Smooth muscle cell (in vitro differentiated cells): ENCODE results near the gene MAP2K5. TPM values are rescaled to one million over a fixed set of nuclear protein-coding genes. Genes with fewer than 3 reads are reported as not detected.

Source experiments
- DNase-seq: peaks from one replicate; lab custom pipeline; 2025; ENCODE audit not compliant: unreplicated experiment; lab: John Stamatoyannopoulos, UW
- H2AFZ ChIP-seq: fragments of 200-600 bp; sonication (generic); 2 replicates; pipeline ENCODE4 v1.6.0; 2016; ENCODE audit warnings: antibody characterized with exemption, low read depth, mild to moderate bottlenecking
- H3F3A ChIP-seq: fragments of 200-600 bp; sonication (generic); 2 replicates; pipeline ENCODE4 v1.6.0; 2017; ENCODE audit warnings: antibody characterized with exemption, low read depth
- H3K27ac ChIP-seq: fragments of 200-600 bp; sonication (generic); 2 replicates; pipeline ENCODE4 v1.5.1; 2016; ENCODE audit warnings: low read depth, mild to moderate bottlenecking
- H3K27me3 ChIP-seq: fragments of 200-600 bp; sonication (generic); 2 replicates; pipeline ENCODE4 v1.6.1; 2016; ENCODE audit warnings: low read depth, mild to moderate bottlenecking
- H3K36me3 ChIP-seq: fragments of 200-600 bp; sonication (generic); 2 replicates; pipeline ENCODE4 v1.5.1; 2016; ENCODE audit warnings: low read depth
- H3K4me1 ChIP-seq: fragments of 200-600 bp; sonication (generic); 2 replicates; pipeline ENCODE4 v1.5.1; 2016; ENCODE audit warnings: low read depth
- H3K4me2 ChIP-seq: fragments of 200-600 bp; sonication (generic); 2 replicates; pipeline ENCODE4 v1.6.0; 2016; ENCODE audit warnings: mild to moderate bottlenecking
- H3K4me3 ChIP-seq: fragments of 200-600 bp; sonication (generic); 2 replicates; pipeline ENCODE4 v1.5.1; 2016; ENCODE audit warnings: mild to moderate bottlenecking
- H3K79me2 ChIP-seq: fragments of 200-600 bp; sonication (generic); 2 replicates; pipeline ENCODE4 v1.6.0; 2016; ENCODE audit warnings: low read depth, mild to moderate bottlenecking
- H3K9ac ChIP-seq: fragments of 200-600 bp; sonication (generic); 2 replicates; pipeline ENCODE4 v1.6.0; 2016; ENCODE audit warnings: low read depth
- H3K9me3 ChIP-seq: fragments of 200-600 bp; sonication (generic); replicated peaks from 2 replicates; pipeline ENCODE4 v1.5.1; 2016; ENCODE audit warnings: low read depth
- H4K20me1 ChIP-seq: fragments of 200-600 bp; sonication (generic); 2 replicates; pipeline ENCODE4 v1.6.0; 2016; ENCODE audit warnings: low read depth
- WGBS: methylation state at CpG from one replicate; pipeline ENCODE4 v1.1.7; 2016; ENCODE audit warnings: low lambda C conversion rate; 5-methylcytosine and 5-hydroxymethylcytosine counted together
- polyA plus RNA-seq: library from polyadenylated mRNA; unstranded; fragments of >200 nt; fragmentation: Nextera tagmentation; extraction: Ambion mirVana; gene quantifications from 2 replicates; pipeline ENCODE4 v1.2.1, GENCODE V29; 2016
- total RNA-seq: library from RNA; depleted of rRNA; stranded (reverse); fragments of >200 nt; gene quantifications from 2 replicates; pipeline ENCODE4 v1.2.3, GENCODE V29; 2014
- TF ChIP-seq, protein P1 (sequence below): fragments of 200-600 bp; sonication (generic); IDR thresholded peaks from 2 replicates; pipeline ENCODE4 v1.5.1; 2017; ENCODE audit warnings: borderline replicate concordance, mild to moderate bottlenecking, antibody characterized with exemption; ENCODE audit not compliant: insufficient read depth, poor library complexity, severe bottlenecking

The MAP2K5 gene
- total and polyA plus RNA-seq, 2 experiments from 2014 or later, result 4.4 to 7.4 TPM

DNA sequence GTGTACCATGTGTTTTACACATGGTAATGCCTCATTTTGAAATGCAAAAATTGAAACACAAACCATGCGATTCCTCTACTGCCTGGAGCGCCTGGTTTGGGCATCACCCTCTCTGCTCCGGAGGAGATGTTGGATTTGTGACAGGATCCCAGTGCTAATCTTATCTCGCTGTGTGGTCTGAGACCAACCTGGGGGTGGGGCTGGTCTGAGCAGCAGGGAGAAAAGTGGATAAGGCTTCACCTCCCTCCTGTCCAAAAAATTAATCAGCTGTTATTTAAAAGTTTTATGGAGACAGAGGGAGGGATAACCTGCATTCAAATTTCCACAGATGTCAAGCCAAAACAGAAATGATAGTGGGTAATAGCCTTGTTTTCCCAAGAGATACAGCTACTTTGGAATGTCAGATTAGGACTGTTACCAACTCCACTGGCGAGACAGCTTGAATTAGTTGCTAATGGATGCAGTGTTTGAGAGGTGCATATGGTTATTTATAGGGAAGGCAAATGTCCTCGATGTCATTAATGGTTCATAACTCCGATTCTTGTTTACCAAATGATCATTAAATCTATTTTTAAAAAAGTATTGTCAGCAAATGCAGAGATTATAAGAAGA, 228.8 kb downstream of the MAP2K5 start:
- no peak overlapping the region for H2AFZ ChIP-seq

DNA sequence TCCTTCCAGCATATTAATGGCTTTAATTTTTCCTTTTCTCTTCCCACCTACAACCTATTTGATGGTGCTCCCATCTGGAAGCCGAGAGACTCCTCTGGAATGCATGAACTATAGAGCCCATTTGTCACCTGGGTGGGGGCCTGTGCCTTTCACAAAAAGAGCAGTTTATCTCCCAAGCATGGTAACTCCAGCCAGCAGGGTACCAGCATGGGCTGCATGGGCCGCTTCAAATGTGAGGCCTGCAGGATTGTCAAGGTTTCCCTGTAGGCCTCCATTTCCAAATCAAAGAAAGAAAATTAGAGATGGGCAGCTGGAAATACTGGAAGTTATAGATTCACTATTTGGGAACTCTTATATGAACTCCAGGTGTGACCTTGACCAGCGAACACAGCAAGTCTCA, 232.1 kb downstream of the MAP2K5 start:
- Histone ChIP-seq H3K4me2 (no peak overlapping the region), H3K9me3 (no peaks in the 10 kb centered on the region), H3K4me1 (peaks cover 19% of the 10 kb centered on the region), H3K9ac (no peak overlapping the region), H3K27me3 (peaks cover 55% of the 10 kb centered on the region), H2AFZ (no peak overlapping the region), H4K20me1 (no peaks in the 10 kb centered on the region), H3K79me2 (no peaks in the 10 kb centered on the region), H3K4me3 (no peak overlapping the region), H3F3A (peaks cover 3% of the 10 kb centered on the region), H3K36me3 (no peaks in the 10 kb centered on the region), H3K27ac (no peak overlapping the region)
- TF ChIP-seq, protein P1, sequence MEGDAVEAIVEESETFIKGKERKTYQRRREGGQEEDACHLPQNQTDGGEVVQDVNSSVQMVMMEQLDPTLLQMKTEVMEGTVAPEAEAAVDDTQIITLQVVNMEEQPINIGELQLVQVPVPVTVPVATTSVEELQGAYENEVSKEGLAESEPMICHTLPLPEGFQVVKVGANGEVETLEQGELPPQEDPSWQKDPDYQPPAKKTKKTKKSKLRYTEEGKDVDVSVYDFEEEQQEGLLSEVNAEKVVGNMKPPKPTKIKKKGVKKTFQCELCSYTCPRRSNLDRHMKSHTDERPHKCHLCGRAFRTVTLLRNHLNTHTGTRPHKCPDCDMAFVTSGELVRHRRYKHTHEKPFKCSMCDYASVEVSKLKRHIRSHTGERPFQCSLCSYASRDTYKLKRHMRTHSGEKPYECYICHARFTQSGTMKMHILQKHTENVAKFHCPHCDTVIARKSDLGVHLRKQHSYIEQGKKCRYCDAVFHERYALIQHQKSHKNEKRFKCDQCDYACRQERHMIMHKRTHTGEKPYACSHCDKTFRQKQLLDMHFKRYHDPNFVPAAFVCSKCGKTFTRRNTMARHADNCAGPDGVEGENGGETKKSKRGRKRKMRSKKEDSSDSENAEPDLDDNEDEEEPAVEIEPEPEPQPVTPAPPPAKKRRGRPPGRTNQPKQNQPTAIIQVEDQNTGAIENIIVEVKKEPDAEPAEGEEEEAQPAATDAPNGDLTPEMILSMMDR, result no peak
- 98% methylated on average over 3 of the region's 3 CpGs for WGBS
- no peak for DNase-seq

More for the DNA sequence above, 228.8 kb downstream of the MAP2K5 start:
- no peak for DNase-seq
- Histone ChIP-seq H3K9me3 (no peaks in the 10 kb centered on the region), H4K20me1 (no peaks in the 10 kb centered on the region), H3K4me3 (no peak overlapping the region), H3F3A (no peaks in the 10 kb centered on the region), H3K4me2 (no peak overlapping the region), H3K27ac (no peak overlapping the region), H3K79me2 (no peaks in the 10 kb centered on the region), H3K36me3 (no peaks in the 10 kb centered on the region), H3K27me3 (peaks cover 34% of the 10 kb centered on the region), H3K9ac (no peak overlapping the region), H3K4me1 (peaks cover 5% of the 10 kb centered on the region)
- TF ChIP-seq, protein P1, result no peak
- WGBS, result 57% methylated on average over 7 of the region's 7 CpGs

DNA sequence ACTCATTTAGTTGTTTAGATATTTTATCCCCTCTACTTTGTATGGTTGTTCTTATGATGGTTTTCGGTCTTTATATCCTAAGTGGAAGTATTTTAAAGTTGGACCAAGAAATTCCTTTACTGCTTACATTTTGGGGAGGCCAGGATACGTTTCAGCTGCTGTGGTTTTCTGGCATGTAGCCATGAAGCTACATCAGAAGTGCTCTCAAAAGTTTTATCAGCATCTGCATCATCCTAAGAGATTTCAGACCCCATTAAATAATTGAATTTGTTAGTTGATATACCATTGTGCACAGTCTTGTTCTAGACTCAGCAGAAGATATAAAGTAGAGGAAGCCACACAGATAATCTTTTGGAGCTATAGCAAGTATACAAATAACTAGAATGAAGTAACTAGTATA, 232.7 kb downstream of the MAP2K5 start:
- peaks cover 3% of the 10 kb centered on the region for H3F3A ChIP-seq

More for the DNA sequence above, 232.7 kb downstream of the MAP2K5 start:
- 92% methylated on average over 2 of the region's 2 CpGs for WGBS
- Histone ChIP-seq H3K9ac (no peak overlapping the region), H3K36me3 (no peaks in the 10 kb centered on the region), H3K79me2 (no peaks in the 10 kb centered on the region), H3K27ac (no peak overlapping the region), H2AFZ (no peak overlapping the region), H3K4me1 (peaks cover 25% of the 10 kb centered on the region), H3K9me3 (no peaks in the 10 kb centered on the region), H3K4me3 (no peak overlapping the region), H3K4me2 (no peak overlapping the region), H3K27me3 (peaks cover 51% of the 10 kb centered on the region), H4K20me1 (no peaks in the 10 kb centered on the region)
- TF ChIP-seq, protein P1, result no peak
- no peak for DNase-seq
